Measurements from ENCODE around the gene GHR.
"Not testable (repeated sequence)": the region's sequence is repeated elsewhere in the genome, so short reads cannot be mapped to it uniquely, and the experiment has no call there.

DNA sequence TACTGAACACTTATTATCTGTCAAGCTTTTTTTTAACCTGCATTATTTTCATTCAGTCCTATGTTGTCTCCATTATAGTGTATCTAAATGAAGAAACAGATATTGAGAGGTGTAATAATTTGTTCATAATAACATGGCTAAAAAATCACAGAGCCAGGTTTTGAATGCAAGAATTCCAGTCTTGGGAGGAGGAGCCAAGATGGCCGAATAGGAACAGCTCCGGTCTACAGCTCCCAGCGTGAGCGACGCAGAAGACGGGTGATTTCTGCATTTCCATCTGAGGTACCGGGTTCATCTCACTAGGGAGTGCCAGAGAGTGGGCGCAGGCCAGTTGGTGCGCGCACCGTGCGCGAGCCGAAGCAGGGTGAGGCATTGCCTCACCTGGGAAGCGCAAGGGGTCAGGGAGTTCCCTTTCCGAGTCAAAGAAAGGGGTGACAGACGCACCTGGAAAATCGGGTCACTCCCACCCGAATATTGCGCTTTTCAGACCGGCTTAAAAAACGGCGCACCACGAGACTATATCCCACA, 311.4 kb downstream of the GHR start:
- TF ChIP-seq, protein P1, sequence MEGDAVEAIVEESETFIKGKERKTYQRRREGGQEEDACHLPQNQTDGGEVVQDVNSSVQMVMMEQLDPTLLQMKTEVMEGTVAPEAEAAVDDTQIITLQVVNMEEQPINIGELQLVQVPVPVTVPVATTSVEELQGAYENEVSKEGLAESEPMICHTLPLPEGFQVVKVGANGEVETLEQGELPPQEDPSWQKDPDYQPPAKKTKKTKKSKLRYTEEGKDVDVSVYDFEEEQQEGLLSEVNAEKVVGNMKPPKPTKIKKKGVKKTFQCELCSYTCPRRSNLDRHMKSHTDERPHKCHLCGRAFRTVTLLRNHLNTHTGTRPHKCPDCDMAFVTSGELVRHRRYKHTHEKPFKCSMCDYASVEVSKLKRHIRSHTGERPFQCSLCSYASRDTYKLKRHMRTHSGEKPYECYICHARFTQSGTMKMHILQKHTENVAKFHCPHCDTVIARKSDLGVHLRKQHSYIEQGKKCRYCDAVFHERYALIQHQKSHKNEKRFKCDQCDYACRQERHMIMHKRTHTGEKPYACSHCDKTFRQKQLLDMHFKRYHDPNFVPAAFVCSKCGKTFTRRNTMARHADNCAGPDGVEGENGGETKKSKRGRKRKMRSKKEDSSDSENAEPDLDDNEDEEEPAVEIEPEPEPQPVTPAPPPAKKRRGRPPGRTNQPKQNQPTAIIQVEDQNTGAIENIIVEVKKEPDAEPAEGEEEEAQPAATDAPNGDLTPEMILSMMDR (IDR thresholded peaks at IDR 0.05; ENCODE audit: borderline replicate concordance, extremely low read depth, low read length, poor library complexity, severe bottlenecking), result not testable (repeated sequence)
- not testable (repeated sequence) for TF ChIP-seq EZH2 (IDR thresholded peaks at IDR 0.05; ENCODE audit: borderline replicate concordance, low read depth, low read length, severe bottlenecking)

Measured in DND-41 (cell line).